HS-5 (cell line): ENCODE results near the gene PFN1.

ENCODE experiments used
- DNase-seq: peaks from one replicate; pipeline ENCODE4 v3.0.0-alpha.2; 2012; ENCODE audit warnings: low read depth

The PFN1 gene

DNA sequence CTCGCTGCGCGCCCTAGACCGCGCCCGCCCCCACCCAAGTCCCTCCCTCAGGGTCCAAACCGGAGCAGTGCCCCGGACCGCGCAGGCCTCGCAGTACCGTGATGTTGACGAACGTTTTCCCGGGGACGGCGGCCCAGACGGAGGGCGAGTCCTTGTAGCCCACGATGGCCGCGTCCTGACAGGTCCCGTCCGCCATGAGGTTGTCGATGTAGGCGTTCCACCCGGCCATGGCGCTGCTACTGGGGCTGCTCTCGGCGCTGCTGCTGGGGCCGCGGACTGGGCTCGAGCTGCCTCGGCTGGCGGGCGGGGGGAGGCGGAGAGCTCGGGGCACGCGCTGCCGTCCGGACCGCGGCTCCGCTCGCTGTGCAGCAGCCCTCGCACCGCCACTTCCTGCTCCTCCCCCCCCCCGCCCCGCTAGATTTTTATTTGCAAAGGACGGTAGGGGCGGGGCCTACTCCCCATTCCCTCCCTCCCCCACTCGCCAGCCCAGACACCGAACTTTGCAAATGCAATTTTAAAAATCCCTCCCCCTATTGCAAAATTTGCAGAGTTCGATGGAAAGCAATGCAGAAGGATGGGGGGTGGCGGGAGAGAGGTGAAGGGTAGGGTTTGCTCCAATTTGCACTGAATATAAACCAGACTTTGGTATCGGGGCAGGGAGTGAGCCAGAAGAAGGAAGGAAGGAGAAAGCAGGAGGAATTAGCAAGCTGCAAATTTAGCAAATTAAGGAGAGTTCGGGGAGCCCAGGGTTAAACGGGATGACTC, at the start of gene PFN1:
Gene PFN1 (minus strand): TSS at position 365 of the 765 bp plus-strand sequence. CDS start 136 bp downstream, at position 229.
- peak; percentile 92 for DNase-seq

- DNase-seq: peak; percentile 65
Measured at GRCh38 chr17:4997302-4998026, 49.1 kb upstream of the PFN1 start, which contains the start of the genes INCA1 and KIF1C. Gene INCA1, minus strand, starts transcription at chr17:4997522. Its CDS starts 3,085 bp downstream, at chr17:4994437. Gene KIF1C, plus strand, starts transcription at chr17:4997950. Its CDS starts 2,297 bp downstream, at chr17:5000247.

GRCh38 chr17:4994081-4994595, 45.8 kb upstream of the PFN1 start:
- no peak for DNase-seq

DNA sequence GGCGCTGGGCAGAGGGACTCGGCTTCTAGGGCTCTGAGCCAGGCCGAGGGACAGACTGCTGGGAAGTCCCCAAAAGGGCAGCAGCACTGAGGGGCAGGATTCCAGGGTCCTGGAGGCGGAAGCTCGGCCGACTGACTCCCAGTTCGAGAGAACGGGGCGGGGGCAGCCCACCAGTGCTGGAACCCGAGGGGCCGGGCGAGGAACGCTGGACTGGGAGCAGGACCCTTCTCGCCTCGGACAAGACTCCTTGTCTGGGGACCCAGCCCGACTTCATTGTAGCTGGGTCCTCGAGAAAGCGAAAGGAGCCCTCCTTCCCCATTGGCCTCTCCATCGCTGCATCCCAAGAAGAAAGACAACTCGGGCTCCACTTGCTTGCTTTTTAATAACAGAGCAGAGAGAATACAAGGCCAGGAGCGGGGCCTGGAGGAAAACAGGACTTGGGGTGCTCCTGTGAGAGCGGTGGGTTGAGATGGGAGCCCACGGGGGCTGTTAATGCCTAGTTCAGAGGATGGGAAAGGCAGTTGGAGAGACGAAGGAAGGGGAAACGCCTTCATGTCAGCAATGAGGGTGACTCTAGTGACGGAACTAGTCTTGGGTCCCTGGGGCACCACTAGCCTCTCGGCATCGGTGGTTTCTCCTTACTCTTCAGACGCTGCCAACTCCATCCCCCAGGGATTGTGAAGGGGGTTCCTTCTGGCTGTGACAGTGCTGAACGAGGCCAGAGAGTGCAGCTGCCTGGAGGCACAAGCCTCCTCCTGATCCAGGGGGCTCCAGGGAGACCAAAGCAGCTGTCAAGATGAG, 39.6 kb upstream of the PFN1 start:
- DNase-seq: no peak

DNA sequence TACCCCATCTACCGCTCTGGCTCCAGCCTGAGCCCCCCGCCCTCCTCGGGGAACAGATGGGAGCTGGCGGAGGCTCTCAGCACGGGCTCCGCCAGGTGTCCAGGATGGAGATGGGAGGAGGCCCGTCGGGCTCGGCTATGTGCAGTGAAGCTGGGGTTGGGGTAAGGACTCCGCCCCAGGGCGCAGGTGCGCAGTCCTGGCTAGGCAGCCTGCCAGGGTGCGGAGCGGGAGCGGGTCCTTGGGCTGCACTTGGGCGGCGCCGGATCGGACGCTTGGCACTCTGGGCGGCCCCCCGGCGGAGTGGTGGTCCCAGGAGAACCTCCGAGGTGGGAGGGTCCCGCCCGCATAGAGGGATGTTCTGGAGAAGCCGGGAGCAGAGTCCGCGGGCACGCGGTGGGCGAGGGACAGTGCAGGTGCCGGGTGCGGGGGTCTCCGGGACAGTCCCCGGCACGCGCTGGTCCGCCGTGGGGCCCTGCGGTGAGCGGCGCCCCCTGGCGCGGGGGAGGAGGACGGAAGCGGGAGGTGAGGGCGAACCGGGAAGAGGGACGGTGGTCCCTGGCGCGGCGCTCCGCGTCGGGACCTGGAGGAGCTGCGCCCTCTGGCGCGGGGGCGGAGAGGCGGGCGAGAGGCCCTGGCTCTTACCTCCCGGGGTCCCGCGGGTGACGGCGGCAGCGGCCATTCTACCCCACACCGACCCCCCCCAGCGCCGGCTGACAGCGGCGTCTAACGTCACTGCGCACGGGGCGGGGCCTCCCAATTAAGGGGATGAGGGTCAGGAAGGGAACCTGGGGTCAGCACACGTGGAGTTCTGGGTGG, 38.8 kb upstream of the PFN1 start, which contains the start of gene CAMTA2:
Gene CAMTA2 (minus strand): TSS at position 725 of the 816 bp plus-strand sequence. CDS start 1,453 bp downstream, outside the sequence.
- DNase-seq: no peak

- DNase-seq: no peak
Measured at GRCh38 chr17:4986403-4986802, 38.1 kb upstream of the PFN1 start.

- DNase-seq: no peak
Measured at GRCh38 chr17:4982305-4982704, 34.0 kb upstream of the PFN1 start.

DNA sequence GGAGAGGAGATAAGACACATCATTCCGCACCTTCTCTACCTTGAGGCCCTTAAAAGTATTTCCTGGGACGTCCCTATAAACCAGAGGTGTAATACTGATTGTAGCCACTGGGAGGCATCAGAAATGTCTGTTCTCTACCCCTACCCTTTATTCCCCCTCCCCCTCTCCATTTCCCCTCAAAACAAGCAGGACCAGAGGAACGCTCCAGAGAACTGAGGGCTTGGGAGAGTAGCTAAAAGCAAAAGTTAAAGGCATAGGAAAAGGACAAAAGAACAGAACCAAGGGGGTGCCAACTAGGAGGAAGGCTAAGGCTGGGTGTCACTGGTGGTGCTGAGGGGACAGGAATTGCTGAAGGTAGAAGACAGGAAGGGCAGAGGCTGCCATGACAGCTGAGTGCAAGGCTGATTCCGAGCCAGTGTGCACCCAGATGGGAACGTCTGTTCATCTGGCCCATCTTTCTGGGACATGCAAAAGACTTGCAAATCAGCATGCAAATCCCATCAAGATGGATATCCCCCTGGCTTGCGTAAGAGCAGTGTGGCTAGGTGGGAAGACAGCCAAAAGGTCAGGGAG, 32.4 kb upstream of the PFN1 start:
- DNase-seq: no peak

DNA sequence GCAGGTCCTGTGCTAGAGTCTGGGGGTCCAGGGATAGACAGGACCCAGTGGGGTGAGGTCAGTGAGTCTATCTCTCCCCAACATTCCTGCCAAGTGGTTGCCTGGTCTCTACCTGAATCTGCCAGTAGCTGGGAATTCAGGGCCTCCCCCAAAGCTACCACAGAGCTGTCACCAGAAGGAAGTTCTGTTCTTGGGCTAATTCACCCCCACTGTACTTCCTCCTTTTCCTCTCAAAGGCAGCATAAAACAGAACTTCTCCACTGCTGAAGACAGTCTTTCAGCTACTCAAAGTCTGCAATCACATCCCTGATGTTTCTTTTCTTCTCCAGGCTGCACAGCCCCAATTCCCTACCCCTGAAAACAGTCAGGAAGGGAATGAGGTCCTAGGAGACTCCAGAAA, 30.4 kb upstream of the PFN1 start:
- DNase-seq: no peak

DNA sequence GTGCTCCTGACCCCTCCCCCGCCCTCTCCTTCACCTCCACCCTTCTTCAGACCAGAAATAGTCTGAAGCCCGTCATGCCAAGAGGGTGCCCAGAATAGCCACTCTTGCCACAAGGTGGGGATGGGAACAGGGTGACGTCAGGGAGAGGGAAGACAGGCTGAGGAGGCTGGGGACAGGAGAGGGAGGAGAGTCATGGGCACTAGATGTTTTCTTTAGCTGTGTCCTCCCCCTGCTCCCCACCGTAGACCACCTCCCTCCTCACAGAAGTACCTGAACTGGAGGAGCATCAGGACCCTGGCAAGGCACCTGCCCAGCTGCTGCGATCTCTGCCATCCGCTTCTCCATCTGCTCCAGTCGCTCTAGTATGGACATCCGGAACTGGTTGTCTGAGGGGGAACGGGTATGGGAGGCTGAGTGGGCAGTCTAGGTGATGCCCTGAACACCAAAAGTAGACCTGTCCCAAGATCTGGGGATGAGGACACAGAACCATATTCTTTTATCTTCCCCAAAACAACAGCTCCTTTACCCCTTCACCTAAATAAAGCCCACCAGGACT, 25.9 kb upstream of the PFN1 start:
- DNase-seq: no peak

GRCh38 chr17:4973256-4974114, 25.2 kb upstream of the PFN1 start:
- no peak for DNase-seq

- DNase-seq: no peak
Measured at GRCh38 chr17:4972752-4973151, 24.4 kb upstream of the PFN1 start.

DNA sequence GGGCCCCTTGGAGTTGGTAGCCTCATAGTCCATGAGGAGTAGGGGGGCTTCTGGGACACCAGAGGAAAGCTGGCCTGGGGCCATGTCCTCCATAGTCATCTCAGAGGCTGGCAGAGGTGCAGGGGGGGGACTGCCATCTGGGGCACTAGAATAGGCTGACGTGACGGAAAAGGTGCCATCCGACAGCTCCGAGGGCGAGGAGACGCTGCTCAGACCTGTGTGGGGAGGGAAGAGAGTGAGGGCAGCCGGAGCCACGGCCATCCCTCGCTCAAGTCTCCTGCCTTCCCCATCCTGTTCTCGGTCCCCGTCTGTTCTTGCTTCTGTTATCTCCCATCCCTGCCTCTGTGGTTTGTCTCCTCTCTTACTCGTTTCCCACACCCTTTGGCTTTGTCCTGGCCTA, 24.0 kb upstream of the PFN1 start:
- DNase-seq: no peak

- DNase-seq: no peak
Measured at GRCh38 chr17:4971826-4972225, 23.5 kb upstream of the PFN1 start.

DNA sequence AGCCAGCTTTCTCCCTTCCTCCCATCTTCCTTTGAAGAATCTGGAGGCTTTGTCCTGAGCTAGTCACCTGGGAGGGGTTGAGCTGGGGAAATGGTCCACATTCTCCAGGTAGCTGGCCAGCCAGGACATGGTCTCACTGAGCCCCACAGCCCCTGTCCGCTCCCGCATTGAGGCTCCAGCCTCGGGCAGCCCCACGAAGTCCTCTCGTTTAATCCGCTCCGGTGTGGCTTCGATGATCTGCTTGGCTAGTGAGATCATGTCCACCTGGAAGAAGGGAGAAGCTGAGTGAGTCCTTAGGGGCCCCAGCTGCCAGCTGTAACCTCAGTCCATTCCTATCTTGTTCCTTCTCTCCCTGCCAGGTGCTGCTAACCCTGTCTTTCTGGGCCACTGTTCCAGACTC, 21.9 kb upstream of the PFN1 start:
- no peak for DNase-seq

DNA sequence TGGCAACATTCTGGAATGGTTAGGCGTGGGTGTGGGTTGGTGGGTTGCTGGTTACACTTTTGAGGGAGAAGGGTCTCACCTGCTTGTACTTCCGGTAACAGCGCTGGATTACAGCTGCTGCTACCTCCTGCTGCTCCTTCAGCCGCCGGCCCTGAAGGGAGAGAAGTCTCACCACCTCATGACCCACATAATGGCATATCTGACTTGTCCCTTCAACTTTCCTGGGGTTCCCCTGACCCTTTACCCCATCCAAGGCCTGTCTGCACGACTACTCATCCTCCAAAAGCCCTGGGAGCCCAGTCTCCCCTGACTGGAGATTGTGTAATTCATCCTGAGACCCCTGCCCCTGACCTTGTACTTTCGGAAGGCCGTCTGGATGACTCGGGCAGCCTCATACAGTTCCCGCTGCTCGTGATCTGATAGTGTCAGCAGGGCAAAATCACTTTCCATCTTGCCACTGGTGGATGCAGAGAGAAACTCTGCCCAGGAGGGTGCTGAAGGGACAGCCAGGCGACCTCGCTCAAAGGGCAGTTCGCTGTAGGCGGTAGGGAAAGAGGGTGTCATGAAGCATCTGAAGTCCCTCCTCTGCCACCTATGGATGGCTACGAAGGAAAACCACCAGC, 21.3 kb upstream of the PFN1 start:
- DNase-seq: no peak

DNA sequence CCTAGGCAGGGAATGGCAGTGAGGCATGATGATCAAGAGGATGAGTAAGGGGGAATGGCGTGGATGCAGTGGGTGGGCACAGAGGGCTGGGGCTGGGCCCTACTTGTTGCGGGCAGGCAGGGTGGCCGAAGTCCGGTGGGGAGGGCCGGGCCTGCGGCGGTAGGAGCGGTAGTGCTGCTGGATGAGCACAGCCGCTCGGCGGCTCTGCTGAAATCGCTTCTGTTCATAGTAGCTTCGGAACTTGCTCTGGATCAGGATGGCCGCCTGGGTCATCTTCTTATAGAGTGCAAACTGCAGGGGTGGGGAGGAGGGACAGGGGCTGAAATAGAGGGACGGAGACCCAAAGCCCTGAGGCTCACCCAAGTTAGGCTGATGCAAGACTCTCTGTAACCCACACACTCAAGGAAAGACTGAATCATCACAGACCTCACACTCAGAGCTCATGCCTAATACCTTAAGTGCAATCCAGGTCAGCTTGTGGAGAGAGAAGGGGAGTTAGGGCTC, 20.8 kb upstream of the PFN1 start:
- no peak for DNase-seq

GRCh38 chr17:4968486-4969046, 20.2 kb upstream of the PFN1 start:
- no peak for DNase-seq
